Activated T-helper 17 cell treated with anti-CD3 and anti-CD28 coated beads, Interleukin-2, amount 50 U/mL, for 72 hours (primary cell): ENCODE results near the gene MAP3K14. TPM values are rescaled to one million over a fixed set of nuclear protein-coding genes. Genes with fewer than 3 reads are reported as not detected.

Experiments
- ATAC-seq: fragments of 150-1000 bp; cut with Tn5 transposase; replicated peaks from 2 replicates; pipeline ENCODE4 v1.10.0; 2021; ENCODE audit warnings: mild to moderate bottlenecking, moderate library complexity
- H3K27ac Mint-ChIP-seq: one replicate; pipeline ENCODE4 v1.8.0; 2022; ENCODE audit warnings: mixed read lengths
- H3K27me3 Mint-ChIP-seq: one replicate; pipeline ENCODE4 v1.8.0; 2022; ENCODE audit warnings: mixed read lengths
- H3K36me3 Mint-ChIP-seq: one replicate; pipeline ENCODE4 v1.8.0; 2022; ENCODE audit warnings: low read depth, mild to moderate bottlenecking, mixed read lengths
- H3K4me1 Mint-ChIP-seq: one replicate; pipeline ENCODE4 v1.8.0; 2022; ENCODE audit warnings: mixed read lengths
- H3K4me3 Mint-ChIP-seq: one replicate; pipeline ENCODE4 v1.8.0; 2022; ENCODE audit warnings: mild to moderate bottlenecking, mixed read lengths
- H3K9me3 Mint-ChIP-seq: one replicate; pipeline ENCODE4 v1.8.0; 2022; ENCODE audit warnings: mixed read lengths
- total RNA-seq, 2 donors: library from RNA; stranded (reverse); gene quantifications; one replicate each; pipeline ENCODE4 v1.2.3, GENCODE V29; 2022

MAP3K14 gene
- total RNA-seq, 2 donors from 2014 or later, result 36.3 to 49.5 TPM

GRCh38 chr17:45313996-45314740 is 2.7 kb downstream of the MAP3K14 start:
- H3K27me3 Mint-ChIP-seq, result no peaks in the 10 kb centered on the region
- H3K27ac Mint-ChIP-seq, result peak overlapping the region; percentile 99
- ATAC-seq, result peak; percentile 1
- peak overlapping the region; percentile 93 for H3K4me3 Mint-ChIP-seq
- peaks cover 80% of the 10 kb centered on the region for H3K36me3 Mint-ChIP-seq
- H3K4me1 Mint-ChIP-seq, result peaks cover 48% of the 10 kb centered on the region
- no peaks in the 10 kb centered on the region for H3K9me3 Mint-ChIP-seq

- Mint-ChIP-seq H3K36me3 (peaks cover 87% of the 10 kb centered on the region), H3K27me3 (no peaks in the 10 kb centered on the region), H3K27ac (peak overlapping the region; percentile 99), H3K4me3 (peak overlapping the region; percentile 93), H3K4me1 (peaks cover 46% of the 10 kb centered on the region), H3K9me3 (no peaks in the 10 kb centered on the region)
- no peak for ATAC-seq
Observed at GRCh38 chr17:45313421-45313771, 3.4 kb downstream of the MAP3K14 start.

GRCh38 chr17:45312477-45313420 is 4.1 kb downstream of the MAP3K14 start:
- Mint-ChIP-seq H3K4me1 (peaks cover 53% of the 10 kb centered on the region), H3K9me3 (no peaks in the 10 kb centered on the region)

GRCh38 chr17:45311760-45312476 is 4.9 kb downstream of the MAP3K14 start:
- Mint-ChIP-seq H3K36me3 (peaks cover 96% of the 10 kb centered on the region), H3K4me3 (peak overlapping the region; percentile 93), H3K27ac (peak overlapping the region; percentile 99), H3K4me1 (peaks cover 54% of the 10 kb centered on the region), H3K27me3 (no peaks in the 10 kb centered on the region), H3K9me3 (no peaks in the 10 kb centered on the region)
- peak; percentile 64 for ATAC-seq

More at GRCh38 chr17:45312477-45313420, 4.1 kb downstream of the MAP3K14 start:
- Mint-ChIP-seq H3K36me3 (peaks cover 94% of the 10 kb centered on the region), H3K27ac (peak overlapping the region; percentile 99), H3K4me3 (peak overlapping the region; percentile 93), H3K27me3 (no peaks in the 10 kb centered on the region)
- ATAC-seq, result peak; percentile 22

- Mint-ChIP-seq H3K4me1 (peaks cover 55% of the 10 kb centered on the region), H3K27ac (peak overlapping the region; percentile 99), H3K9me3 (no peaks in the 10 kb centered on the region), H3K36me3 (peaks cover 99% of the 10 kb centered on the region), H3K27me3 (no peaks in the 10 kb centered on the region), H3K4me3 (peak overlapping the region; percentile 93)
- ATAC-seq, result no peak
Observed at GRCh38 chr17:45311401-45311759, 5.4 kb downstream of the MAP3K14 start.

- peak overlapping the region; percentile 93 for H3K4me3 Mint-ChIP-seq
- no peaks in the 10 kb centered on the region for H3K27me3 Mint-ChIP-seq
- H3K36me3 Mint-ChIP-seq, result peaks cover 99% of the 10 kb centered on the region
- peak overlapping the region; percentile 99 for H3K27ac Mint-ChIP-seq
- H3K9me3 Mint-ChIP-seq, result no peaks in the 10 kb centered on the region
- no peak for ATAC-seq
- H3K4me1 Mint-ChIP-seq, result peaks cover 59% of the 10 kb centered on the region
Observed at GRCh38 chr17:45310380-45311324, 6.2 kb downstream of the MAP3K14 start.

- no peak for ATAC-seq
- peaks cover 98% of the 10 kb centered on the region for H3K36me3 Mint-ChIP-seq
- no peaks in the 10 kb centered on the region for H3K9me3 Mint-ChIP-seq
- peak overlapping the region; percentile 93 for H3K4me3 Mint-ChIP-seq
- peak overlapping the region; percentile 98 for H3K27ac Mint-ChIP-seq
- H3K27me3 Mint-ChIP-seq, result no peaks in the 10 kb centered on the region
- peaks cover 53% of the 10 kb centered on the region for H3K4me1 Mint-ChIP-seq
Observed at GRCh38 chr17:45309400-45309799, 7.4 kb downstream of the MAP3K14 start.

- H3K4me1 Mint-ChIP-seq, result peaks cover 52% of the 10 kb centered on the region
- H3K27me3 Mint-ChIP-seq, result no peaks in the 10 kb centered on the region
- peak overlapping the region; percentile 98 for H3K27ac Mint-ChIP-seq
- ATAC-seq, result no peak
- peaks cover 98% of the 10 kb centered on the region for H3K36me3 Mint-ChIP-seq
- peak overlapping the region; percentile 93 for H3K4me3 Mint-ChIP-seq
- H3K9me3 Mint-ChIP-seq, result no peaks in the 10 kb centered on the region
Observed at GRCh38 chr17:45308840-45309239, 8.0 kb downstream of the MAP3K14 start.

- Mint-ChIP-seq H3K4me1 (peaks cover 49% of the 10 kb centered on the region), H3K27me3 (no peaks in the 10 kb centered on the region), H3K9me3 (no peaks in the 10 kb centered on the region), H3K27ac (peak overlapping the region; percentile 98), H3K36me3 (peaks cover 96% of the 10 kb centered on the region), H3K4me3 (peak overlapping the region; percentile 93)
- no peak for ATAC-seq
Observed at GRCh38 chr17:45308016-45308365, 8.8 kb downstream of the MAP3K14 start.

GRCh38 chr17:45307290-45308015 is 9.4 kb downstream of the MAP3K14 start:
- no peaks in the 10 kb centered on the region for H3K27me3 Mint-ChIP-seq
- peaks cover 52% of the 10 kb centered on the region for H3K4me1 Mint-ChIP-seq
- peak overlapping the region; percentile 98 for H3K27ac Mint-ChIP-seq
- ATAC-seq, result peak; percentile 68
- peaks cover 96% of the 10 kb centered on the region for H3K36me3 Mint-ChIP-seq
- peak overlapping the region; percentile 93 for H3K4me3 Mint-ChIP-seq
- H3K9me3 Mint-ChIP-seq, result no peaks in the 10 kb centered on the region

GRCh38 chr17:45306623-45307022 is 10.2 kb downstream of the MAP3K14 start:
- peak overlapping the region; percentile 77 for H3K27ac Mint-ChIP-seq
- no peak for ATAC-seq
- peak overlapping the region; percentile 93 for H3K4me3 Mint-ChIP-seq
- H3K4me1 Mint-ChIP-seq, result peaks cover 47% of the 10 kb centered on the region
- no peaks in the 10 kb centered on the region for H3K9me3 Mint-ChIP-seq
- no peaks in the 10 kb centered on the region for H3K27me3 Mint-ChIP-seq
- peaks cover 90% of the 10 kb centered on the region for H3K36me3 Mint-ChIP-seq

- no peak for ATAC-seq
- H3K4me1 Mint-ChIP-seq, result peaks cover 47% of the 10 kb centered on the region
- peak overlapping the region; percentile 93 for H3K4me3 Mint-ChIP-seq
- H3K27me3 Mint-ChIP-seq, result no peaks in the 10 kb centered on the region
- H3K9me3 Mint-ChIP-seq, result no peaks in the 10 kb centered on the region
- peaks cover 90% of the 10 kb centered on the region for H3K36me3 Mint-ChIP-seq
- peak overlapping the region; percentile 77 for H3K27ac Mint-ChIP-seq
Observed at GRCh38 chr17:45306094-45306493, 10.7 kb downstream of the MAP3K14 start.

- H3K4me1 Mint-ChIP-seq, result peaks cover 47% of the 10 kb centered on the region
- no peak for ATAC-seq
- H3K27ac Mint-ChIP-seq, result peak overlapping the region; percentile 77
- H3K9me3 Mint-ChIP-seq, result no peaks in the 10 kb centered on the region
- peaks cover 90% of the 10 kb centered on the region for H3K36me3 Mint-ChIP-seq
- H3K27me3 Mint-ChIP-seq, result no peaks in the 10 kb centered on the region
- H3K4me3 Mint-ChIP-seq, result peak overlapping the region; percentile 93
Observed at GRCh38 chr17:45305530-45306087, 11.2 kb downstream of the MAP3K14 start.
